ENCODE results near the gene DDX11. TPM values are rescaled to one million over a fixed set of nuclear protein-coding genes. Genes with fewer than 3 reads are reported as not detected.
"Not testable (repeated sequence)": the region's sequence is repeated elsewhere in the genome, so short reads cannot be mapped to it uniquely, and the experiment has no call there.

Gene DDX11
- 10 to 100 TPM in 1 of 2 donors, 1 to 10 TPM in 1; 6.9 to 18.2 TPM for total RNA-seq
- long read RNA-seq, partial matches to known transcripts: 0 of 8 reads
- long read RNA-seq, other reads (novel, unspliced or antisense): 5 of 8 reads

DNA sequence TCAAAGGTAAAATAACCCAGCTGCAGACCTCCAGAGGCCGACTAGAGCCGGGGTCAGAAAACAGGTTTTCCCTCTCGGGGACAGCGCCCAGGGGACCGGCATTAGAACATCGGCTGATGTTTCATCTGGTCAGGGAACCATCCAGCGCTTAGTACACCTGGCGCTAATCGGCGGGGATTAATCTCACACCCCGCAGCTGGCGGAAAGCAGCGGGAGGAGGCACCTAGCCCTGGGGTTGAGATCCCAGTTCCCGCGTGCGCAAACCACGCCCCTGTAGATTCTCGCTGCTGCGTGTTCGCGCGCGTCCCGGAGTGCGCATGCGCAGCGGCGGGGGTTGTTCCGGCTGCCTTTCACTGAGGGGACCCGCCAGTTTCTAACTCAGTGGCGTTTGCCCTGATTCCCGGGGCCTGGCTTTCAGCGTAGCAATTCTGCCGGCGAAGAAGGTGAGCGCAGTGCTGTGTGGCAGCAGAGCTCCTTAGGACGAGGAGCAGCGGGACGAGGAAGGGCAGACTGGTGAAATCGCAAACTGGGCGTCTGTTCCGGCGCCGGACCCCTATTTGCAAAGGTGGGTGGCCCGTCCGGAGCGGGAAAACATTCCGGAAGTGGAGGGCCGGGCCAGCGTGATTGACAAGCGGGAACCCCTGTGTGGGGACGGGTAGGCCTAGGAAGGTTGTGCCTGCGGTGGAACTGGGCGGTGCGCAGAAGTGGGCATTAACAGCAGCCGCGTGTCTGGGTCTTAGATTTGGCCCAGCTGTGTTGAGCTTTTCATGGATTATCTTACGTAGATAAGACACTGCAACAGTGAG is at the start of gene DDX11:
Gene DDX11, plus strand, starts transcription at position 334 of the 806 bp plus-strand sequence. CDS start 4,534 bp downstream, outside the sequence.
- intact Hi-C loops (cut with DNase I): not testable (repeated sequence)
- ATAC-seq: peak; percentile 97 to 99
- peak; percentile 95 for DNase-seq

DNA sequence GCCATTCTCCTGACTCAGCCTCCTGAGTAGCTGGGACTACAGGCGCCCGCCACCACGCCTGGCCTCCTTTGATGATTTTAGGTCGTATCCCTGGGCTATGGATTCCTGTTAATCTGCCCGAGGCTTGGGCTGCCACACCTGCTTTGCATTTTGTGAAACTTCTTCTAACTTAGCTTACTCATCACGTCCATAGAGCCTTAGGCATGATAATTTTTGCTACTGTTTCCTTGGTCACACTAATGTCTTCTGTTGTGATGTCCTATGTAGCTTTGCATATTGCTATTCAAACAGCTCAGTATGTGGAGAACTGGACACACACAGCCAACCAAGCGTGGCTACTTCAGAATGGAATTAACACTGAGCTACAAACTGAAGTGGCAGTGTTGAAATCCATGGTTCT is 47.5 kb upstream of the DDX11 start:
- DNase-seq (no peak), ATAC-seq (no peak)
- intact Hi-C loops (cut with DNase I): no loop called here

DNA sequence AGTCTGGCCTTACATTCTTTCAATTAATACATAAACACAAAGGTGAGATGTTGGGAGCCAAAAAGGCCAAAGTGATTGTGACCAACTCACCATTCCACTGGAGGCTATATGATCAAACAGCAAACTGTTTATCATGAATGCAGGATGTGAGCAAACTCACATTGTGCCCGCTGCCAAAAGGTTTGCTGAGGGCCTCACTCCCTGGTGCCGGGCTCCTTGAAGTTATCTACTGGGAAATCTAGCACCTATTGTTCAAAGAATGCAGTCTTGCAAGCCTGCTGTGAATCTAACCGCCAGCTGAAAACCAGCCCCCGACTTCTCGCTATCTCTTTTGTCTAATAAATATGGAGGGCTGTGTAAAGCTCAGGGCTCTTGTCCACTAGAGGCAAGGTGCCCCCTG is 46.7 kb upstream of the DDX11 start:
- DNase-seq; ATAC-seq; intact Hi-C loops (cut with DNase I): not testable (repeated sequence)

DNA sequence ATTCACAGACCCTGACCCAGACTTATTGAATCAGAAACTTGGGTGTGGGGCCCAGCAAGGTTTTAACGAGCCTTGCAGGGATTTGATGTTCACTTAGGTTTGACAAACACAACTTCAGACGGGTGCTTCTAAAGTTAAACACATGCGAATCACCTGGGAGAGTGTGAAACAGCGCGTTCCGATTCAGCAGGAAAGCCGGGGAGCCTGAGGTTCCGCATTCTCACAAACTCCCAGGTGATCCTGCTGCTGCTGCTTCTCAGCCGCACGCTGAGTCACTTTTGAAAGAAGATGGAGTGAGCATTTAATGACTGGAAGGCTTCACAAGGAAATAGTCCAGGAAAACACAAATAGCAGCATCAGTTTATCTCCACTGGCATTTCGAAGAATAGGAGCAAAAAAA is 44.2 kb upstream of the DDX11 start:
- DNase-seq: no peak
- ATAC-seq: no peak
- intact Hi-C loops (cut with DNase I): no loop called here

DNA sequence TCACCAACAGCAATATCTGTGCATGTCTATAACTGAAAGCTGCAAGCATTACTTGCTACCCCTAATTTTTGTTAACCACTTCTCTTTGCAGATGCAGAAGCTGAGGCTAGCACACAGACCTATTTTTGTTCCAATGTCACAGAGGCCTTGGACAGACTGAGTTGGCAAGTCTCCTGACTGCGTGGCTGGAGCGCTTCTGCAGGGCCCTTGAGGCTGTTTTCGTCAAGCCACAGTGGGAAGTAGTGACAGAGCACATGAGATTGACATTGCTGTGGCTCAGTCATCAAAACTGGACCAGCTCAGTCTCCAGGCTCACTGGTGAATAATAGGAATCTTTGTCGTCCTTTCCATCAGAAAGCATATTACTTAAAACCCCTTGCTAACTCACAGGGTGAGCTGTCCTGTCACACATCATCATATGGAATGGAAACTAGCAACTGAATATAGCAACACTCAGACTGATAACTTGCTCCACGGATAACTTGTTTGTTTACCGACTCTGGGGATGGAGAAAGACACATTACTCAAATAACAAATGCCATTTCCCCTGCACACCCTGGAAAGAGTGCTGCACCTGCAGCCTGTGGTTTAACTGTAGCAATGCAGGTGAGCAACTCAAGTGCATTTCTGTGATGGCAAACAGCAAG is 43.6 kb upstream of the DDX11 start:
- DNase-seq: peak; percentile 54
- intact Hi-C loops (cut with DNase I): no loop called here
- peak; percentile 92 to 94 for ATAC-seq

DNA sequence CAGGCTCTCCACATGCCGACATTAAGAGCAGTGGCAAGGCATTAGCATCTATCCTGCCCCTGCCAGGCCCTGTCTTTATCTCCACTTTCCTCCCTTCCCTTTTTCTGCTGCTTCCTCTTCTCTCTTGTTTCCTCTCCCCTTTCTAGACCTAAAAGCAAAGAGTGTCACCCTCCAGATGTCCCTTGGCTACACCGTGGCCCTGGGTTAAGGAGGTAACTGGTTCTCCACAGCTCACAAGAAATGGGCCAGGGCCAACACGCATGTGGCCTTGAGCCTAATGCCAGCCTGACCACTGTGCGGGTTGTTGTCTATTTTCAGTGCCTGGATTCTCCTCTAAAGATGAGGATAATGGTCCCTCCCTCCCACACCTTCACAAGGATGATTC is 41.7 kb upstream of the DDX11 start:
- ATAC-seq: no peak
- intact Hi-C loops (cut with DNase I): no loop called here

DNA sequence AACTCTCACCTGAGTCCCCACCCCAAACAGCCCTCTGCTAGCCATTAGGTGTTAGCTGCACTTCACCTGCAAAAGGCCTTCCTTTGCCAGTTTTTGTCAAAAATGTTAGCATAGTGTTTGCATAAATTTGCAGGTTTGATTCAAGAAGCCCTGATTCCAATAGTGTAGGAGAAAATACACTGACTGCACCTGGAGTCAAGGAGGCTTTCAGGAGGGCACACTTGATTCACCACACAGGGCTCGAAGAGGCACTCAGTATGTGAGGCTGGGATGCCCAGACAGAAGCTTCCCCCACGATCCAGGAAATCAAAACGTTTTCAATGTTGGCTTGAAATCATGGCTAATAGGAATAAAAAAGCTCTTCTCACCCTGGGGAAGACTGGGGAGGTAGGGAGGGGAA is 40.5 kb upstream of the DDX11 start:
- DNase-seq (no peak), ATAC-seq (no peak)
- intact Hi-C loops (cut with DNase I): no loop called here

More for the DNA sequence above, 41.7 kb upstream of the DDX11 start:
- DNase-seq: no peak

DNA sequence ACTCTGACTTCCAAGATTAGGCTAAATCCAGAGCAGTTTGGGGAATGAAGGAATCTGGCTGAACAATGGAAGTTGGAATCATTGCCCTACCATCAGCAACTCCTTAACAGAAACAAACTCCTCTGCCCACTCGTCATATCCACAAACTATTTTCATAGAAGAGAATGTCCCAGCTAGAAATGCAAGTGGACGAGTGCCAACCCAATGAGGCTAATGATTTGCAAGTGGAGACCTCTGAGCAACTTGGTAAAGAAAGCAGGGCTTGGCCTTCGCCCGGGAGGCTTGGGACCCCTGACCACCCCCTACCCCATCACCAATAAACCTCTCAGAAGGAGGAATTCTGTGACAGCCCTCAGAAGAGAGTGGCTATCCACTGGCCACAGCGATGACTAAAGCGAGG is 40.0 kb upstream of the DDX11 start:
- ATAC-seq: no peak
- DNase-seq: no peak

DNA sequence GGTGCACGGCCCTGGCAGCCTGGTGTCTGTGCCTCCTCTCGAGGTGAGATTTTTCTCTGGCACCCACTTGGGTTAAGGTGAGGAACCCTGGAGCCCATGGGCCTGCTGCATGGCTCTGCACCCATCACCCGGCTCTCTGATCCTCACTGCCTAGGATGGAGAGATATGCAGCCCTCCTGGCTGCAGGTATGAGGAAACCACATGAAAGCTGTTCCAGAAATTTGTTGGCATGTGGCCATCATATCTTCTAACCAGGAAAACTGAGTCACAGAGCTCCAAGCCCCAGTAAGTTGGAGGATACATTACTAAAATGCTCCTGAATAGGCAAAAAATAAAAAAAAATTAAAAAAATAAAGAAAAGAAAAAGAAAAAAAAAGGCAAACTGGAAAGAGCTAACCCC is 39.3 kb upstream of the DDX11 start:
- ATAC-seq (no peak), DNase-seq (no peak)
- intact Hi-C loops (cut with DNase I): no loop called here

More for the DNA sequence above, 40.0 kb upstream of the DDX11 start:
- intact Hi-C loops (cut with DNase I): no loop called here

DNA sequence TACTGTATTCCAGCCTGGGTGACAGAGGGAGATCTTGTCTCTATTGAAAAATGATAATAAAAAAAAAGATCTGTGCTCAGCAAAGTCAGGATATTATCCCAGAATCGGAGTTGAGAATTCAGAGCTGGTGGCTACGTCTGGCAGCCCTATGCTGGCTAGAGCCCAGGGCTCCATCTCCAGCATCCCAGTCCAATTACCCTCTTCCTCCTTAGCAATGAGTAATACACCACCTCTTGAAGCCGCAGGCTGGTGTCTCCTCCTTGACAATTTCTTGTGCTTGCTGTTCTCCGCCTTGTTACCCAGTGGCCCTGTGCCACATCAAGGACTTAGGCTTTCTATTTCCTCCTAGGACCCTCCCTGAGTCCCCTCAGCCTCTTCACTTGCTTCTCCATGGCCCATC is 38.4 kb upstream of the DDX11 start:
- DNase-seq (no peak), ATAC-seq (no peak)
- intact Hi-C loops (cut with DNase I): no loop called here

DNA sequence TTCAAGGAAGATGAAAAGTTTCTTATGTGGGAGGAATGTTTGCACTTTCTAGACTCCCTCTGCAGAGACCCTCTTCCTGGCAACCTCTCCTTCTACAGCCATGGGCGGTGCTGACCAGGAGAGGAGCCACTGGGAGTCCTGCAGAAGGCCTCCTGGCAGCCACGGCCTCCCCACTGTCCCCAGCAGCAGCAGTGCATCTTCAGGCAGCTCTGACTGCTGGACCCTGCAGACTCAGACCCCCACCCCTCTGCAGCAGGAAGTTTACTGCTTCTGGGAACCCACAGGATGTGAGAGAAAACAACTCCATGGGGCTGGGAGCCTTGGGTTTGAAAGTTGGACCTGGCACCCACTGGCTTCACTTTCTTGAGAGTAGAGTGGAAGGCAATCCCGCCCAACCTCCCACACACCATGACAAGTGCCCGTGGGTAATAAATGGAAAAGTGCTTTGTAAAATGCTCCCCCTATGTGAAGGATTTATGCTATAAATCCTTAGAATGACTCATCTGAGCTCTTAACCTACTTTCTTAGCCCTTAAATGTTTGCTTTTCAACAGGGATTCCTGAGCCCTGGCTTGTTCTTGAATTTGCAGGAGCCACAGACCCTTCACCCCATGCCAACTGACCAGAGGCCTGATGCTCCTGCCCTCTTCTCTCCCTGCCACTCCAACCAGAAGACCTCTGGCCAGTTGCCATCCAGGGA is 37.5 kb upstream of the DDX11 start:
- intact Hi-C loops (cut with DNase I): no loop called here
- DNase-seq (no peak), ATAC-seq (no peak)

DNA sequence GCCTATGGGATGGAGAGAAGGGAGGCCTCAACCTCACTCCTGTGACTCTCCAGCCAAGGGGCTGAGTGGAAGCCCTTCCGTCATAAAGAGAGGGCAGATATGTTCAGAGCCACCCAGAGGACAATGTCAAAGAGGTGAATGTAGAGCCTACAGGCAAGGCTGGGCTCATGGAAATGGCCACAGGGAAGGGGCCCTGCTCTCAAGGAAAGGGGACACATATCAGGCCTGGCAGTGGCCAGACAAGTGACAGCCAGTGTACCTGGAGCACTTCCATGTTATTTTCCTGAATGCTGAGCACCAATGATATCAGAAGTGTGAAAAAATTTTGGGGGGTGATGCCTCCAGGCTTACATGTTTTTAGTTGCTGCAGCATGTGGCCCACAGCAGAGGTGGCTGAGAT is 36.6 kb upstream of the DDX11 start:
- no peak for DNase-seq
- intact Hi-C loops (cut with DNase I): no loop called here
- ATAC-seq: peak; percentile 10 to 66

DNA sequence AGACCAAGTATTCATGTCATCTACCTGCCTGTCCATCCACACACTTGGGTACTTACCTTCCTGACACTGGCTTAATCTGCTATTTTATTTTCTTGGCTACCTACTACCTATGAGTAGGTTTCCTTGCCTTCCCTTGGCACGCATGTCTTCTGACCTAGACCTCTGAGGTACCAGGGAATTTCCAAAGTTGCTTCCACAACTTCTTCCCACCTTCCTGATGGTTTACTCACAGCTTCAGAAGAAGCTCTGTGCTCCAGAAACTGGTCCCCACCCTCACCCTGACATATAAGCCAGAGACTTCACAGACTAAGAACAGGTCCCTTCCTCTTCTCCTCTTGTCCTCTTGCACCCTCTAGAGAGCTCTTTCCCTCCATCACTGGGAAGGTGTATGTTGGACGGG is 35.7 kb upstream of the DDX11 start:
- DNase-seq (no peak), ATAC-seq (no peak)
- intact Hi-C loops (cut with DNase I): no loop called here

DNA sequence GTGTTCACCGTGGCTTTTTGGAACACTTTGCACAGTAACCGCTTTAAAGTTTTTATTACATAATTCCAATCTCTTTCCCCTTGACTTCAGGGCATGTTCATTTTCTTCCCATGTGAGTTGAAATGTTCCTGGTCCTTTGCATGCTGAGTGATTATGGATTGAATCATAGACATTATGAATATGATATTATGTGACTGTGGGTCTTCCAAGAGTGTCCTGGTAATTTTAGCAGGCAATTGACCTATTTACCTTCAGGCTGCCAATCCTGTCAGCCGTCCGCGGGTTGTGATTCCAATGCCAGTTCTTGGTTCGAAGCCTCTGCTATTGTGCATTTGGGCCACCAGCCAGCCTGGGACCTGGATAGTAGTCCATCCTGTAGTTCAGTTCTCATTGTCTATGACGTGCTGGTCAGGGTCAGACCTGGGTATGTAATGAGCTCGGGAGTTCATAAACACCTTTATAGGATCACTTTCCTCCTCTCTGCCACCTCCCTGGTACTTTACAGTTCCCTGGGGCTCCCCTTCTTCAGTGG is 32.6 kb upstream of the DDX11 start:
- intact Hi-C loops (cut with DNase I): no loop called here
- ATAC-seq: peak in 1 of 2 donors; percentile 29
- peak; percentile 43 for DNase-seq

DNA sequence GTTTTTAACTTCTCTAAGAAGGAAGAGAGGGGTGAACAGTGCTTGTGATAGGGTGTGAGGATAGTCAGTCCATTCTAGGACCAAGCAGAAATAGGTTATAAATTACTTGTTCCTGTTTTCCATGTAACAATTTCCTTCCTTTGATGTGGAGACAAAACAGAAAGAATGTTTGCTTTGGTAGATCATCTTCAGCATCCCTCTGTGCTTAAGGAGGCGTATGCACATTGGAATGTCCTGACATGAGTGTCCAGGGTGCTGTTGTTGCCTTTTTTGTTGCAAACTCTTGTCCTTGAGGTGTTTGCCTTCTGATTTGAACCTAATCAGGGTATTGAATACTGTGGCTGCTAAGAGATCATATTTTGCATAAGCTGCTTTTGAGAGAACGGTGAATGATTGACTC is 23.5 kb upstream of the DDX11 start:
- intact Hi-C loops (cut with DNase I); ATAC-seq; DNase-seq: not testable (repeated sequence)

DNA sequence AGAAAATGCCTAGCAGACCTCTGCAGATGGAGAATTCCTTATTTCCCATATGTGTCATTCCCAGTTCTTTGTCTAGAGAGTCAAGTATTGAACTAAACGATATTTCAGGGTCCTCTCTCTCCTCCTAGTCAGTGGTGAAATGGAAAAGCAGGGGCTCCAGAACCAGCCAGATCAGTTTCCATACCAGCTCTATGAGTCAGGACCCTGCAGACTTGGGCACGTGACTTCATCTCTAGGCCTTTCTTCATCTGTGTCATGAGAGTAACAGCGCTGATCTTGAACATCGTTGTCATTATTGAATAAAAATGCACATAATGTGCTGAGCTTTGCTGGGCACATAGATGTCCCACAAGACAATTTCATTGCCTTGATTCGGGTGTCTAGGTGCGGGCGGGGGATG is 23.1 kb upstream of the DDX11 start:
- ATAC-seq; DNase-seq; intact Hi-C loops (cut with DNase I): not testable (repeated sequence)

DNA sequence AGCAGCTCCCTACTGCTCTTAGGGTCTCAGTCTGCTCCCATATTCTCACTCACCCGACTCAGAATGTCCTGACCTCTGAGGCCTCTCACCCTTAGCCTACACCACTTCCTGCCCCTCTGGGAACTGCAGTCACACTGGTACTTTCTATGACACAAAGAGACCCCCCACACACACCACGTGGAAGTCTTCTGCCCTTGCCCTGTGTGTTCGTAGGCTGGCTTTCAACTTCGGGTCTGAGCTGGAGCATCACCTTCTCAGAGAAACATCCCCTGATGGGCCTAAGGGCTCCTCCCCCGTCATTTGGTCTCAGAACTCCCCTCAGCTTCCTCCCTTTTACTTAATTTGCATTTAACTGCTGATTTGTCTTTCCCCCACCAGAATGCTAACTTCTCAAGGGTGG is 22.0 kb upstream of the DDX11 start:
- intact Hi-C loops (cut with DNase I); ATAC-seq: not testable (repeated sequence)

DNA sequence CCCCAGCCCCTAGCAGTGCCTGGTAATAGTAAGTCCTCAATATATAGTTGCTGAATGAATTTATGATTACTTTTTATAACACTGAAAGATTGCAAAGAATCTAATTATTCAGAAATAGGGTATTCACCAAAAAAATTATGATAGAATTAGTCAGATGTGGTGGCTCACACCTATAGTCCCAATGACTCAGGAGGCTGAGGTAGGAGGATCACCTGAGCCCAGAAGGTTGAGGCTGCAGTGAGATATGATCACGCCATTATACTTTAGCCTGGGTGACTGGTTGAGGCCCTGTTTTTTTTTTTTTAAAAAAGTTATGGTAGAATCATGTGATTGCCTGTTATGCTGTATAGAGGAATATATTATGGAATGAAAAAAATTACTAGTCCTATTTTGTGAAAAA is 21.5 kb upstream of the DDX11 start:
- ATAC-seq; DNase-seq; intact Hi-C loops (cut with DNase I): not testable (repeated sequence)

More for the DNA sequence above, 22.0 kb upstream of the DDX11 start:
- DNase-seq: not testable (repeated sequence)

DNA sequence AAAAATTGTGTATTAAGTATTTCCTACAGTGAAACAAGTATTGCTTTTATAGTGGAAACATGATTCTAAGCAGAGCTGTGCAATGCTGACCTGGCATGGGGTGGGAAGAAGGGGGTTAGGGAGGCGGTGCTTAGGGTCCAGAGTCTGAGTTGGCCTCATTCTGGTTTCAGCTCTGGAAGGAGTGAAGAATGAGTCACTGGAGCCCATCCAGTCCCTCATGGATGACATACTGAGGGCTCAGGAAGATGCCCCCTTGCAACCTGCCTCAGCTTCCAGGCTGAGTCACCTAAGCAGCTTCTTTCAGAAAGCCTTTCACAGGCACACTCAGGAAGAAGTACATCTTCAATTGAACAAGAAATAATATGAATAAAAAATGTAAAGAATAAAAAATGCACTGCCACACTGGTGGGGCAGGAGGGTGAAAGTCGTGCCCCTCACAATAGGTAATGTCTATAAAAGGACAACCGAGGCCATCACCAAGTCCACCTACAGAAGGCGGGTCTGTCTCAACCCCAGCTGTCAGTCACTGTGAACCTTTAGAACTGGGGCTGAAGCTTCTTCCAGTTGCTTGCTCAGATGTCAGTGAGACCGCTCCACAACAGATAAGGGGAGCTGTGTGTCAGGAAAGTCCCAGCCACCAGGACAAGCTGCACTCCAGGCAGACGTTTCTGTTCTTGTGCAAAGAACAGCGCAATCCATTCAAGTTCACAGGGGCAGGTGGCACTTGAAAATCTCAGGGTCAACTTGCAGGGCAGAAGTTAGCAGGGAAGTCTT is 20.8 kb upstream of the DDX11 start:
- ATAC-seq: peak; percentile 56 to 77
- DNase-seq; intact Hi-C loops (cut with DNase I): not testable (repeated sequence)
